T-helper 22 cell (primary cell): ENCODE data around the gene HSD17B12.

Experiments used
- DNase-seq: peaks from one replicate; pipeline ENCODE4 v3.0.0-alpha.2; 2020; ENCODE audit warnings: low read depth

HSD17B12 gene

DNA sequence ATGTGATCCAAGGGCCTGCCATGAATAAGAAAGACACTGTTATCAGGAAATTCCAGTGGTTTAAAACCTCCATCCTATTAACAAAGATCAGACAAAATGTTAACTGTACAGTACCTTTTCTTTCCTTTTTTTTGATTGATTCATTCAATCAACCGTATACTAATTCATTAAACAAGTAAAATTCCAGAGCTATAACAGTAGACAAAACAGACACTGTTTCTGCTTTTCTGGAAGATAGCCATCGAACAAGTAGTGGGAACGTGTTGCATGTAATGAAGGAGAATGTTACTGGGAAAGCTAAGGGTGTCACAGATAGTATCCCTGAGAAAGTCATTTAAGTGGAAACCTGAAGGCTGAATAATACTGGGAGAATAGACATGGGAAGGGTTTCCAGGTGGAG is 126.4 kb downstream of the HSD17B12 start:
- DNase-seq, result no peak

DNA sequence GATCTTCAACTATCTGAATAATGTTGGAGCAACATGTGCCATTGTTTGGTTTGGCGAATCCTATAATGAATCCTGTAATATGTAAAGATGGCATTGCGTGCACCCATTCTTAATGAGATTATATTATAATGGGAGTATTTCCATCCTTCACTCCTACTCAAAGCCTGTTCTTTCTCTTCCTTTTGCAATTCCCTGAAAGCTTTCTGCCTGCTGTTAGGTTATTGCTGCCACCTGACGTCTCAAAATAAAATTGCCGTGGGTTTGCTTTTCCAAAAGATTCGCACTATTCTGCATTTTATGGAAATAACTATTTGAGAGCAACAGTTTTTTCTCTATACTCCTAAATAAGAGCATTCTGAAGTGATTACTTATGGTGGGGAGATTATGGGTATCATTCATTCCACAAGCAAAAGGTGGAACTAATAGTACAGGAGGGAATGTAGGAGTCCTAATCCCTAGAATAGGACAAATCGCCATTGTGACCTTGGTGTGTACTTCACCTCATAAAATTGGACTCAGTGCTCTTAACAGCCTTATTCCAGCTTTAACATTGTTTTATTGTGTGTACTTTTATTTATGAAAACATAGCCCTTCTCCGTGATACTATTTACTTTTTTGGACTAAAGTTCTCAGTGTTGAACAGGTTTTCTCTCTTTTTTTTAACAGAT is 130.5 kb downstream of the HSD17B12 start:
- DNase-seq, result no peak

DNA sequence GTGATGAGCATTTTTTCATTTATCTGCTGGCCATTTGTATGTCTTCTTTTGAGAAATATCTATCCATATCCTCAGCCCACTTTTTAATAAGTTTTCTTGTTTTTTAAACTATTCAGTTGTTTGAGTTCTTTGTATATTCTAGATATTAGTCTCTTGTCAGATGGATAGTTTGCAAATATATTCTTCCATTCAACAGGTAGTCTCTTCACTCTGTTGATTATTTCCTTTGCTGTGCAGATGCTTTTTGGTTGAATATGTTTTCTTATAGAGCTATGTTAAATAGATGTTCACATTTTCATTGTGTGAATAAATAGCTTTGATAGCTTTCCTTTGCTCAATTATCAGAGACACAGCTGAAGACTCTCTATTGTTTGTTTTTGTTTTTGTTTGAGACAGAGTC is 131.9 kb downstream of the HSD17B12 start:
- no peak for DNase-seq

DNA sequence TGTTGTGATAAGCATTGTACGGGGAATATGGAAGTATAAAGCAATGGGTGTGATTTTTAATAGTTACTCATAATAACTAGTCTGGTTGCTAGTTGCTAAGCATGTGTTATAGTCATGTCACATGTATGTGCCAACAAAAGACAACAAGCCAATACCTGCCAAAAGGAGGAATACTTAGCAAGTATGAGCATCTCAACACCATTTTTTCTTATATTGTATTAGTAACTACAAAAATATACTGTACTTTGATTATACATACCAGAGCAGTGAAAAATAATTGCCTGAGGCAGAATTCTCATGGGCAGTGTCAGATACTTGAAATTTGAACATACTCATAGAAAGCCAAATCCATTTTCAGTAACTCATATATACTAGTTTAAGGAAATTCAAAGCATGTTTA is 137.7 kb downstream of the HSD17B12 start:
- no peak for DNase-seq

DNA sequence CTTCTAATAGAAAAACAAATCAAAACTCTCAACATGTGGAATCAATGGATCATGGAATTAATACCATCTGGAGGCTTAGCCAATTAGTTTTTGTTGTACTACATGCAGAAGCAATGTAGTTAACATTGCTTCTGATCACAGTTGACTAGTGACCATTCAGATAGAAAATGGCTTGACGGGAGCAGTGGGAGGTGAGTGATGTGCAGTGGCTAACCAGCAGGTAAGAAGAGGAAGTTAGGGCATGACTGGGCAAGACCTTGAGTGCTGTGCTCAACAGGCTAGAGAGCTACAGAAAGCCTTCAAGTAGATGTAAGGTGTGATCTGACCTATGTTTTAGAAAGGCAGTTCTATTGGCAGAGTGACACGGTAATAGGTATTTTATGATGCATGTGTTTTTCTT is 139.4 kb downstream of the HSD17B12 start:
- DNase-seq, result no peak

DNA sequence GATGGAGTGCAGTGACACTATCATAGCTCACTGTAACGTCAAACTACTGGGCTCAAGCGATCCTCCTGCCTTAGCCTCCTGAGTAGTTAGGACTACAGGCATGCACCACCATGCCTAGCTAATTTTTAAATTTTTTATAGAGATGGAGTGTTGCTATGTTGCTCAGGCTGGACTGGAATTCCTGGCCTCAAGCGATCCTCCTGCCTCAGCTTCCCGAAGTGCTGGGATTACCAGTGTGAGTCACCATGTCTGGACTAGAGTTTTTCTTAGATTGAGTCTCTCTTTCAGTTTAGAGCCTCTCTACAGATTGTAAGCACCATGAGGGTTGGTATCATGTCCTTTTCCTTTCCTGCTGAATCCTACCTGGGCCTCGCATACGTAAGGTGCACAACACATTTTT is 142.8 kb downstream of the HSD17B12 start:
- DNase-seq, result no peak

DNA sequence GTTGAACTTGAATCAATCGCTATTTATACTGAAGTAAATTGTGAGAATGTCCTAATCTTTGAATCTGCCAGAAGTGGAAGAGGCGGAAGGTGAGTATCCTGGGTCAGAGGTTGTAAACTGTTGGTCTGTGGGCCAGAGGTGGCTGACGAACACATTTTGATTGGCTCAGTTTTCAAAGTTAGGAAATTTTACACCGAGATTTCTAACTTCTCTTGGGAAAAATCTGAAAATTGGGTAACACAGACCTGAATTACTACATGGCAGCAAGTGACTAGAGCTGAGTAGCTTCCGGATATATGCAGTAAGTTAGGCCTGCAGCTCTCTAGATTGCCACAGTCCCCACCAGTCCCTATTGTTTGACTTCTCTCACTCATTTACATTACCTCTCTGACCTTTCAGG is 143.3 kb downstream of the HSD17B12 start:
- DNase-seq, result no peak

DNA sequence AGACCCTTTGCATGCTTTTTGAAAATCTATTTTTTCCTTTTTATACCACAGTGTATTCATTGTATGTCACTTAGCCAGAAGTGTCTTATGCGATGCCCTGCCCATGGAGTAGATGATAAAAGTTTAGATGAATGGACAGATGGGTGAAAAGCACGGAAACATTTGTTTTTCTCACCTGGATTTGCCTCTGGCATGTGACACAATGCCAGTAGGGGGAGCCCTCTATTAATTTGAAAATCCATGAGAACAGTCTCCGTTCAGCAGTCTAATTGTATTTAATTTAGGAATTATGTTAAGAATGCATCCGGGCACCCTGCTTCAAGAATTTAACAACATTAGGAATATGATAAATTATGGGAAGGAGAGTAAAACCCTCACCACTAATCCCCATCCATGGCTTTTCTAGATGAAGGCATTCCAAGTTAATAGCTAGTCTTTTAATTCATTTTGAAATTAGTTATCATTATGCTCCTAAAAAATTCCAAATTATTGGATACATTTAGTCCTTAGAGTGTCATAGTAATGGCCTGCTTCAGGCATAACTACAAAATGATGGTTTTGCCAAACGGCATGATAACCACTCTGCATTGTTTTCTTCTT is 144.8 kb downstream of the HSD17B12 start:
- DNase-seq, result no peak

DNA sequence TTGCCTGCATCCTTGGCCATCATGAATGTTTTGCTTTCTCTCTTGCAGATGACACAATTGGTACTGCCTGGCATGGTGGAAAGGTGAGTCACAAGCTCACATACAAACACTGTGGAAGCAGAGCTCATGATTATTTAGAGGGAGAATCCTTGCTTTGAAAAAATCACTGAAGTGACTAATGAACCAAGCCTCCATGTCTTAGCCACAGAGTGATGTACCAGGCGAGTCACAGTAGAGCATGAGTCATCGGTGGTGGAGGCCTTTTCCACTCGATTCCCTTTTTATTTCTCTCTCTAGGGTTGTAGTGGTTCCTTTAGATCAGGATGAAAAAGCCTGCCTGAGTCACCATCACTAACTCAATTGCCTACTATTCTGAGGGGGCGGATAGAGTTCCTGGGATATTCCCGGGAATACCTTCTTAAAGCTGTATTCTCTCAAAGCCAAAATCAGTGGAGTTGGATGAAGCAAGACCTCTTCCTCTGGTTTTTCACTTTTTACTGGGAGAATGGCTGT is 150.4 kb downstream of the HSD17B12 start:
- no peak for DNase-seq

DNA sequence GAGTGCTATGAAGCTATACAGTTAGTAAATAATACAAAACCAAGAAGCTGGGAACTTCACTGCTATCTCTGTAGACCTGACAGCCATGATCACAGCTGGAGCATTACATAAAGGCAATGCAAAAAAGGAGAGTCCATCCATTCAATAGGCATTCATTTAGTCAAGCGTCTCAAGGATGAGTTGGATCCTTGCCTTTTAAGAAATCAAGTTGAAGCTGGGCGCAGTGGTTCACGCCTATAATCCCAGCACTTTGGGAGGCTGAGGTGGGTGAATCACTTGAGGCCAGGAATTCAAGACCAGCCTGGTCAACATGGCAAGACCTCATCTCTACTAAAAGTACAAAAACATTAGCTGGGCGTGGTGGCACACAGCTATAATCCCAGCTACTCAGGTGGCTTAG is 152.0 kb downstream of the HSD17B12 start:
- no peak for DNase-seq

DNA sequence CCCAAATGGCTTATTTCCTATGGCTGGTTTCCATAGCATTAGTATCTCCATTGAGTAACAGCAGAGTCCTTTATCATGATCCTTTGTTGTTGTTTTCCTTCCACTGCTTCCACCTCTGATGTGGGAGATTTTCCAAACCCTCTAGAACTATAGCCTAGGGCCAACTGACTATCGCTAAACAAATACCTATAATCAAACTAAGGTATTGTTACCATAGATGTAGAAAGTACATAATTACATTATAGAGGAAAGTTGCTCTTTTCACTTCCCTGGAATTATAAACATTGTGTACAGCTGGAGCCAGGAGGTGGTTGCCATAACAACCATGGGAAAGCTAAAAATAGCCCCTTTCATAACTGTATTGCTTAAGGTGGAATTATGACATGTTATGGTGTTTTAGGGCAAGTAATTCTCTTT is 153.1 kb downstream of the HSD17B12 start:
- DNase-seq, result no peak

DNA sequence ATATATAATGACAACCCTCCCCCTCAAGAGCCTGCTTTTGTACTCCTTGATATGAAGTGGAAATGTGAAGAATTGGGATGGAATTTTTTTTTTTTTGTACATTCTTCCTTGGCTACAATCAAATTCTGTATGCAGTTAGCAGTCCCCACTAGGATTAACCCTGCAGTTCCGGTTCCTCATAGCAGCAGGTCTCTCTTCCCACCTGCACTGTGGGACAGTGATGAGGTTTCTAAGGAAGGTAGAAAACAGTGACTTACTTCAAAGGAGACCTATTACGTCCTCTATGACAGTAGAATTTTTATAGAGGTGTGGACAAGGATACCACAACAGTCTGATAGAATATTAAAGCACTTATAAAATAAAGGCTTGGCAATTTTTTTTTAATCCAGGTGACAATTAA is 153.7 kb downstream of the HSD17B12 start:
- no peak for DNase-seq

DNA sequence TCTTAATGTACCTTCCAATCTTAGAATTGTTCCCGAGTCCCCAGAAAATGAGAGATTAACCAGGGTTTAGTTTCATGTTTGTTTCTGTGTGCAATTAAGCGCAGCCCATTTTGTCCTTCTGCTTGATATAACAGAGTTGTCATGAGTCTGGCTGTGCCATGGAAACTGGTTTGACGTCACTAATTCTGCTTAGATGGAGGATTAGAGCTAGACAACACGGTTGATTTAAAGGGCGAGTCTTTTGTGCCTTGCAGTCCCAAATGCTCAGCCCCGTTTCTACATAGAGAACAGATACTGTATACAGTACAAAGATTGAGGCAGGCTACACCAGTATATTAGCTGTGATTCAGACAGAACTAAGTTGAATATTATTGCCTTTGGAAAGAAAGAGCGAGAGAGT is 154.6 kb downstream of the HSD17B12 start:
- no peak for DNase-seq

DNA sequence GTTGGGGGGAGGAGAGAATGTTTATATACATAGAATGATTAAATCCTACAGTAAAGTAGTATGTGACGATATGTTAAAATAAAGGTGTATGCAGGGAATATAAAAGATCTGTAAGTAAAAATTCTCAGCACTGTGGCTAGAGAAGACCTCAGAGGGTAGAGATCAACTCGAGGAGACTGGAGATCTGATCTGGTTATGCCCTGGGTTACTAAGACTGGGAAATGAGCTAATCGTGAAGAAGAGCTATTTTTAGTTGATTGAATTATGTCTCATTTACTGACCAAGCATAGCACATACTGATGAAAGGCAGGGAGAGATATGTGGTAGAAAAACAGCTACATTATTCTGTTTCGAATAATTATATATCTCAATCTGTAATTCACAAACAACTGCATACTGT is 157.3 kb downstream of the HSD17B12 start:
- no peak for DNase-seq

DNA sequence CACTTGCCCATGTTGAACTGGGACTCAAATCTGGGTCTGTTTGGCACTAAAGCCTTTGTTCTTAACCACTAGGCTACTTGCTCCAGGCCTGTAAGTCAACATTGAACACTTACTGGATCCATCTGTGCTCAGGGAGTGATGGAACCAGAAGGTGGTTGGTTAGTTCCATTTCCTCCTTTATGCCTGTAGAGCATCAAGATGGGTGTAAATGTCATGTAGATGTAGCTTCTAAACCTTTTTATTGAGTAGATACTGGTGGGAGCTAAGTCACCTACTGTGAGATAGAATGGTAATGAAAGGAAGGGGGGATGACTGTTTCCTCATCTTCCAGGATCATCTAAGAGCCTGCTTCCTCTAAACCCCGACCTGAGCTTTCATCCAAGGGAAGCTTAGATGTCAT is 161.5 kb downstream of the HSD17B12 start:
- no peak for DNase-seq

DNA sequence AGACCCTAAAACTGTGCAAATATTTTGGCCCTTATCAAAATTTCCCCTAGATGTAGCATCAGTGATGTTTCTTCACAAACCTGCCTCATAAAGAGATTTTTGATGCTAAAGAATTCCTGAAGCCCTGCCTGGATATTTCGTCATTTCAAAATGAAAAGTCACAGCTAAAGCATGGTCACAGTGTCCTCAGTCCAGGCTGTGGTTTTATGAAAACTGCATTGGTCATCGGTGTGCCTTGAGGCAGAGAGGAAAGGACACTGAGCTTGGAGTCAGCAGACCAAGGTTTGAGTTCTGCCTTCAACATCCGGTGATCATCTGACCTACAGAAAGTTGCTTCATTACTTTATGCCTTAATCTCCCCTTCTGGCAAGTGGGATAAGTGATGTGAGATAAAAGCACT is 165.3 kb downstream of the HSD17B12 start:
- DNase-seq, result no peak

DNA sequence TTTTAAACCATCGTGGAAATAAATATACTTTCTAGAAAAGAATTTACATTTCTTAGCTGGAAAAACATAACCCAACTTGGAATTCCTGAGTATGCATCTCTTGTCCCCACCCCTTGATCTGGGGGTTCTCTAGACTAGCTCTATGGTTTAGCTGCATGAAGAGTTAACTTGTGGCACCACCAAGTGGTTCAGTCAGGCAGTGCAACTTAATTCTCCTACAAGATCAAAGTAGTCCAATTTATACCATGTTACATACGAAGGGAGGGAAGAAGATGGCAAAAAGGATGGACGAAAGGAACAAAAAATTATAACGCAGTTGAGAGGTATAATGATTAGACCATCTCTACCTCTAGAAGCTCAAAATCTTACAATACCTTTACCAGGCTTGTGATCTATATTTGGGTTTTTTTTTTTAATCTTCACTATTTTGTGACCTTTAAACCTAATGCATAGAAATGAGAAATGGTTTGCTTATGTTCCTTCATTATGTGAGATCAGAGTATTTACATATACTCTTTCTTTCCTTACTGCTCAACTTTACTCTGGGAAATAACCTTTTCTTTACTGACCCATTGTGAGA is 171.6 kb downstream of the HSD17B12 start:
- DNase-seq, result no peak

DNA sequence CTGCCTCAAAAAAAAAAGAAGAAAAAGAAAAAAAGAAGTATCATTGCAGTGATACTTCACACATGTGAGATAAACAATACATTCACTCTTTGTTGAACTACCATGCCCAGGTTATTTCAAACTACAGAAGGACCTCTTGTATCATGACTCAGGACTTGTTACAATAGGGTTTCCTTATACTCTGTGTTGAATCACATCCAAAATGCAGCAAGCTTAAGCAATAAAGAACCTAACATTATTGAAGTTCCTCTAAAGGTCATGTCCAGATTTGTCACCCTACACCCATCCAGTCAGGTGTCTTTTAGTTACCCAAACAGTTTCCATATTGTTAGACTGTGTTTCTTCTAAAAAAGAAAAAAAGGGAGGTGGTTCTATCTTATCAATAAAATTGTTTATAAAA is 173.2 kb downstream of the HSD17B12 start:
- no peak for DNase-seq

DNA sequence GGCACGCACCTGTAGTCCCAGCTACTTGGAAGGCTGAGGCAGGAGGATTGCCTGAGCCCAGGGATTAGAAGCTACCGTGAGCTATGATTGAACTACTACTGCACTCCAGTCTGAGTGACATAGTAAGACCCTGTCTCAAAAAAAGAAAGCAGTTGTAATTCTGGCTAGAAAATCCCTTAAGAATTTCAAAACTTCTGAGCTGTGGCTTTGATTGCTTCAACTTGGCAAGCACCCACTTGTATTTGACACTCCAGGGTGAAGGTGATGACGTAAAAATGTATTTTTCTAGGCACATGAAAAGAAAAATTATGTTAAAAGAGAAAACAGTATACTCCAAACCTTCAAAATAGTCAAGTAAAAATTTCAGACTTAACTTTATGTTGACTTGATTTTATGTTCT is 176.5 kb downstream of the HSD17B12 start:
- no peak for DNase-seq

DNA sequence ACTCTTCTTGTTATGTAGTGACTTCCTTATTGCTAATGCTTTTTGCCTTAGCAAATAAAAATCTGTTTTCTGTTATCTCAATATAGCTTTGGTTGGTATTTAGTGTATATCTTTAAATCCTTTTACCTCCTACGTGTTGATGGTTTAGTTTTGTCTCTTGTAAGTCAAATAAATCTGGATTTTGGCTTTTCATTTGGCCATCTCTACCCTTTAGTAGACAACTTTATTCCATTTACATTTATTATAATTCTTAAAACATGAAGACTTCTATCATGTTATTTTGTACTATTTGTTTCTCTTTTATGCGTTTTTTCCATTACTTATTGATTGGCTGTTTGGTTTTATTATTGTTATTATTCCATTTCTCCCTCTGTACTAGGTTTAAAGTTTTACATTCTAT is 180.6 kb downstream of the HSD17B12 start:
- DNase-seq, result no peak

DNA sequence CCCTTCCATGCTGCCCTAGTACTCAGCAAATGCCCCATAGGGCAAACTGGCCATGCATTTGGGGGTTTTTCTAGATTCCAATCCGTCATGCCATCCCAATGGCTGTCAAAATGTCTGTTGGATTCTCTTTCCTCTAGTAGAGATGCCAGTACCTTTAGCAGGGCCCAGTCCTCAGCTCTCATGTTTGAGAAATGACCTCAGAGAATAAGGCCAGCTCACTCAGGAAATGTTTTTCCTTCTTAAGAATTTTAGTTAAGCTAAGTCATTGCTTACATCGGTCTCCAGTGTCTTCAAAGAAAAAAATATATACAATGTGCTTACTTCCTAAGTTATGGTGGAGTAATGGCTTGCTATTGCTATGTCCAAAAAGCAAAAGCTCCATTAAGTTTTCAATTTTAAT is 186.0 kb downstream of the HSD17B12 start:
- DNase-seq, result no peak

DNA sequence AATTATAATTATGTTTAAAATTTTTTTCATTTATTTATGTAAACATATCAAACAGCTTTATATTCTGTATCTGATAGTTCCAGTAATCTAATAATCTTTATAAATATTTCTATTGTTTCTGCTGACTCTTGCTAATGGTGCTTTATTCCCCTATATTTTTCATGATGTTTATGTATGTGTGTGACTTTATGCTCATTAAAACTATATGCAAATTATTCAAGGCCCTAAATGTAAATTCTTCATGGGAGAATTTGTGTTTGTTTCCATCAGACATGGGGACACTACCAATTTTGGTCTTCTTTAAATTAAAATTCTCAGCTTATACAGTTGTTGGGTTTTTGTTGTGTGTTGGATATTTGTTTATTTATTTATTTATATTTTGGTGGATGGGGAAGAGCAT is 186.4 kb downstream of the HSD17B12 start:
- DNase-seq, result no peak

DNA sequence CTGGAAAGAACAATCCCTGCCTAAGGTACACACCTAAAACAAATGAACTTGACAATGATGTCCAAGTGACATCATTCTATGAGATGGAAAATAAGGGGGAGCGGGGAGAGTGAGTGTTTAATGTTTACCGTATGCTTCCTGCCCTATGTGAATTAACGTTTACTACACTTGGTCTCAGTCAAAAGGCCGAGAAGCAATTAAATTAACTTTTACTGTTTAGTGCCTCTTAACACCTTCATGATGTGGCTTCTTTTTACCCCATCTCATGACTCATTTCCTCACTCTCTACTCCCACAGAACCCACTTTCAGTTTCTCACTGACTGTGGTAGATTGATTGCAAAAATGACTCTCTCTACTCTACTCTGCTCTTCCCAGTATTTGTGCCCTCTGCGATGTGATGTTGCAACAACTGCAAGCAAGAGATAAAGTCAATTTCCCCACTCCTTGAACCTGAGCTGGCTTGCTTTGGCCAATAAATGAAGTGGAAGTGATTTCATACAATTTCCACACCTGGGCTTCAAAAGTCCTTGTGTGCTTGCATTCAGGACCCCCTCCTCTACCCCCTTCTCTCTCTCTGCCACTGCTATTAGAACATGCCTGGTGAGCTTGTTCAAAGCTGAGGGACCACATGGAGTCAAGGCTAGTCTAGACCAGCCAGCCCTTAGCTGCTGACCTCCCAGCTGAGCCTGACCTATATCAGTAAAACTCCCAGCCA is 188.5 kb downstream of the HSD17B12 start:
- DNase-seq, result no peak
